WTC11 (cell line): Measurements from ENCODE around the gene ASB1.

ENCODE experiments used
- ARID4B ChIP-seq: sonication (generic); formaldehyde crosslinking; IDR thresholded peaks from 2 replicates; pipeline ENCODE4 v1.8.0; 2023; ENCODE audit warnings: missing genetic modification reagents, mild to moderate bottlenecking, borderline replicate concordance
- ATF3 ChIP-seq: sonication (generic); formaldehyde crosslinking; conservative IDR thresholded peaks from 2 replicates; pipeline ENCODE4 v1.8.1; 2022; ENCODE audit warnings: mild to moderate bottlenecking, missing genetic modification reagents
- CTCF ChIP-seq: fragments of 200-600 bp; IDR thresholded peaks from 2 replicates; pipeline ENCODE4 v1.8.0; 2022; ENCODE audit warnings: antibody characterized with exemption

- TF ChIP-seq CTCF (no peak), ARID4B (CRISPR knock-in tag) (no peak), ATF3 (CRISPR knock-in tag) (no peak)
Observed at GRCh38 chr2:238467062-238467461, 40.3 kb downstream of the ASB1 start.
